ENCODE data around the gene HSD3B7.

GRCh38 chr16:31009120-31009519, 24.1 kb downstream of the HSD3B7 start:
- TF ChIP-seq, protein P1, sequence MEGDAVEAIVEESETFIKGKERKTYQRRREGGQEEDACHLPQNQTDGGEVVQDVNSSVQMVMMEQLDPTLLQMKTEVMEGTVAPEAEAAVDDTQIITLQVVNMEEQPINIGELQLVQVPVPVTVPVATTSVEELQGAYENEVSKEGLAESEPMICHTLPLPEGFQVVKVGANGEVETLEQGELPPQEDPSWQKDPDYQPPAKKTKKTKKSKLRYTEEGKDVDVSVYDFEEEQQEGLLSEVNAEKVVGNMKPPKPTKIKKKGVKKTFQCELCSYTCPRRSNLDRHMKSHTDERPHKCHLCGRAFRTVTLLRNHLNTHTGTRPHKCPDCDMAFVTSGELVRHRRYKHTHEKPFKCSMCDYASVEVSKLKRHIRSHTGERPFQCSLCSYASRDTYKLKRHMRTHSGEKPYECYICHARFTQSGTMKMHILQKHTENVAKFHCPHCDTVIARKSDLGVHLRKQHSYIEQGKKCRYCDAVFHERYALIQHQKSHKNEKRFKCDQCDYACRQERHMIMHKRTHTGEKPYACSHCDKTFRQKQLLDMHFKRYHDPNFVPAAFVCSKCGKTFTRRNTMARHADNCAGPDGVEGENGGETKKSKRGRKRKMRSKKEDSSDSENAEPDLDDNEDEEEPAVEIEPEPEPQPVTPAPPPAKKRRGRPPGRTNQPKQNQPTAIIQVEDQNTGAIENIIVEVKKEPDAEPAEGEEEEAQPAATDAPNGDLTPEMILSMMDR (IDR thresholded peaks at IDR 0.05; ENCODE audit: insufficient read depth, low read length): no peak
- TF ChIP-seq SPI1 (IDR thresholded peaks at IDR 0.05; ENCODE audit: borderline replicate concordance, low read depth): no peak
- TF ChIP-seq POLR2AphosphoS5 (IDR thresholded peaks at IDR 0.05; ENCODE audit: low read depth): no peak

Data from HL-60 (cell line).